8988T (cell line): ENCODE results near the gene FRMD1.

ENCODE experiments used
- DNase-seq: peaks from one replicate; pipeline ENCODE4 v3.0.0; 2011

FRMD1 gene

DNA sequence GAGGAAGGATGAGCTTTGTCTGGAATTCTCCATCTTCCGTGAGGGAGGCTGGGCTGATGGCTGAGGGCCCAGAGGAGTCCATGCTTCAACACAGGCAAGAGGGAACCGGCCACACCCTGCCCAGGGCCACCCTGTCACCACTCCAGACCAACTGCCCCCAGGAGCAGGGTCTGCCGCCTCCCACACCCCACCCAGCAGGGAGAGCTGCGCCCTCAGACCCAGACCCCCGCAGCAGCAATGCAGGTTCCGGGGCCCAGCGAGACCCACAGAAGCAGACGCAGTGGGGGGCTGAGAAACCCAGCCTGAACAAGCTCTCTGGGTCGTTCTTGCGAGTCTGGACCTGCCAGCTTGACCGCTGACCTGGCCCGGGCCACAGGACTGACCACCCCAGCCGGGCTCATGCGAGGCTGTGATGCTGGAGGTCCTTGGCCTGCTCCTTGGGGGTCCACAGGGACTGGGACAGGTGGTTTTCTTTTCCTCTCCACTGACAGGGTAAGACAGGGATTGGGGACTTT is 25.0 kb downstream of the FRMD1 start:
- no peak for DNase-seq

DNA sequence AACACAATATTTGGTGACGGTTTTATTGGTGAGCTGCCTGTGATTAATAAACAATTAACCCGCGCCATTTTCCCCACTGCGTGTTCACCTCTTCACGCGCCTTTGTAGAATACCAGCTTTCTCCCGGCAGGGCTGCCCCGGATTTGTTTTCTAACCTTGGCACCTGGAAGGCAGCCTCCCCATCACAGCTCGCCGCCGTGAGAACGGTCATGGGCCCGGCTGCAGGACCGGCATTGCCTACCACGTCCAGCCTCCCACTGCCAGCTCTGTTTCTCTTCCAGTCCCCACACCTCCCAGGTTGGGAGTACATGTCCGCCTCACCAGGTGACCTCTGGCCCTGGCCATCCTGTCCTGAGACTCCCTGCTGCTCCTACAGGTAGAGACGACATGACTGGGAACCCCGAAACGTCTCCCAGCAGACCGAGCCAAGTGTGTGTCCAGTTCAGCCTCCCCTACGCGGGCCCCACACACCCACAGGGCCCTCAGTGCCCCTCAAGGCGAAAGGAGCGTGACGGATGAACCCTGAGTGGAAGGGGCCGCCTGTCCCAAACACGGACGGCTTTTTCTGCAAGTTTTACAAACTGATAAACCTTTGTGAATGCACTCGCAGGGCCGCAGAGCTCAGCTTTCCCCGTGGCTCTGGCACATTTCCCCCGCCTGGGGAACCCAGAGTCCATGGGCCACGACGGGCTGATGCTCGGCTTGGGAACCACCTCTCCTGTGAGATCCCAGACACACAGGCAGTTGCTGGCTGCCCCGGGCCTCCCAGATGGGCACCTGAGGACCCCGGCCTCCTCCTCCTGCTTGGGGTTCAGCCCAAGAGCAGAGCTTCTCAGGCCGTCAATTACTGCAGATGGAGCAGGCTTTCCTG is 25.7 kb downstream of the FRMD1 start:
- no peak for DNase-seq

DNA sequence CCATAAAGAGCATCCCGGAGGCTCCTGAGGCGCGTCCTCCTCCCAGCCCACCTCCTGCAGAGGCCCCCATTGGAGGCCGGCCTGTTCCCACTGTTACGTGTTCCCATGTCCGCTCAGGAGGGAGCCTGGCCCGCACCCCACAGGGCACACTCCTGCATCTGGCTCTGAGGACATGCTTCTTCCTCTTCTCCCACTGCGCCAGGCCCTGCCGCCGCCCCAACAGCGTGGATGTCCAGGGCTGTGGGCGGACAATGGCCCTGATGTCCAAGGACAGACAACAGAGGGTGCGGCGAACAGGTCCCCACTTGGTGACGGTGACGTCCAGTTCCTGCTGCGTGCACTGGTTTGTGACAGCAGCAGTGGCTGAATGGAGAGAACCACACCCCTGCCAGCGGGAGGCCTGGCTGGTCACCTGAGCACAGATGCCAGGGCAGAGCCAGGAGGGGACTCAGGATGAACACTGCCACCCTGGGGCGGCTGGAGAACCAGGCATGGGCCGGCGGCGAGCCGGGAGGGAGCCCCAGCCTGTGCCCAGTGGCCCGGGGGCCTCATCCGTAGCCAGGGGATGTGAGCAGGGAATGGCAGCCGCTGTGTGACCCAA is 26.6 kb downstream of the FRMD1 start:
- DNase-seq: no peak

DNA sequence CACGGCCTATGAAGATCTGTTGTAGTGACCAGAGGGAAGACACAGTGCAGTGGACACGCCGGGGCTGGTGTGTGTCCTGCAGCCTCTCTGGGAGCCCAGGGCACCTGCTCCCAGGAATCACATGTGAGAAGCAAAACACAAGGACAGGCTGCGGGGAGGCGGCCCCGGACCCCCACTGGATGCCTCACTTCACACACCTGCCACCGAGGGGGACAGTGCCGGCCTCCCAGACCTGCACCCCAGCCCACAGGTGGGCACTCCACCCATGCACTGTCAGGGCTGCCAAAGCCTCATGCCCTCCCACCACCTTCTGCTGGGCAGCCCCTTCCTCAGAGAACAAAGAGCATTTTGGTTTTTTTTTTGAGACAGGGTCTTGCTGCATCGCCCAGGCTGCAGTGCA is 27.4 kb downstream of the FRMD1 start:
- DNase-seq: no peak

DNA sequence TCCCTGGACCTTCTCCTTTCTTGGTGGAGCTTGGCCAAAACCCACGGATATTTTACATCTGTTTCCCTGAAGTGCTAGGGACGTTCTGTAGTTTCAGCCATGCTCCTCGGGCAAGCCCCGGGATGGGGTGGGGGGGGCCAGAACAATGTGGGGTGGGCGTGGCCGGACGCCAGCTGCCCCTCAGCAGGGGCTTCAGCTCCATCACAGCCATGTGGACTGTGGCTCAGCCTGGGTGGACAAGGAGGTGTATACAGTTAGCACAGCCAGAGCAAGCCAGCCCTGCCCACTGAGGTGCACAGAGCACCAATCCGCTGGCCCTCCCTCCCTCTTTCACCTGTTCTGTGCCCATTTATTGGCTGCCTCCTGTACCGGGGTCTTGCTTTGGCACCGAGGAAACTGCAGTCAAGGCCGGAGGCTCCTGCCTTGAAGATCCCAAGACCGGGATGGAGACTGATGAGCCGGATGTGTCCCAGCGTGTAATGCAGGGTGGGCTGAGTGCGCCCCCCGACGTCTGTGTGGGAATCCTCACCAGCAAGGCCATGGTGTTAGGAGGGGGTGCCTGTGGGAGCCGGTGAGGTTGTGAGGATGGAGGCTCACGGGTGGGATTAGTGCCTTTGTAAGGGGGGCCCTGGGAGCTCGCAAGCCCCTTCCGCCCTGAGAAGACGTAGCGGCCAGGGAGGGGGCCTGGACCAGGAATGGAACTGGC is 28.0 kb downstream of the FRMD1 start:
- DNase-seq: no peak

DNA sequence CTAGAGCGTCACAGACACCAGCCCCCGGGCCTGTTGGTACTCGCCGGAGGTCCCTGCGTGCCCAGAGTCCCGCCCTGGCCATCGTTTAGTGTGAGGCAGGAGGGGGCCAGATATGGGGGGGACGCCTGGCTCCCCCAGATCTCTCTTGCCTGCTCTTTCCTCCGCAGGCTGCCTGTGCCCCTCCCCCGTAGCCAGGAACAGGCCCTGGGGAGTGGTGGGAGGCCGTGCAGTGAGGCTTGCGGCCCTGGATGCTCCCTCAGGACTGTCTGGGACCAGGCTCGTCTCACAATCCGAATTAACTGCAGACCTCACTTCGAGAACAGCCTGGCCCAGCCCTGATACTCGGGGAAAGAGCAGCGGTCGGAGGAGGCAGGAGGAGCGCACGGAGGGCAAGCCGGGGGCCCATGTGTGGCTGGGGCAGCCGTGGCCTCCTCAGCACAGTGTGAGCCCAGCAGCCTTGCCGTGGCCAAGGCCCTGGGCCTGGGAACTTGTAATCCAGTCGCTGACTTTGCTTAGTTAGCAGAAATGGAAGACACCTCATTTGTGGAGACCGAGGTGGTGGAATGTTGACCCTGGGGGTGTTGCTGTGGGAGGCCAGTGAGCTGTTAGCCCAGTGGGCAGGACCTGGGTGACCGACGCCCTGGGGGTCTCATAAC is 28.7 kb downstream of the FRMD1 start:
- no peak for DNase-seq

DNA sequence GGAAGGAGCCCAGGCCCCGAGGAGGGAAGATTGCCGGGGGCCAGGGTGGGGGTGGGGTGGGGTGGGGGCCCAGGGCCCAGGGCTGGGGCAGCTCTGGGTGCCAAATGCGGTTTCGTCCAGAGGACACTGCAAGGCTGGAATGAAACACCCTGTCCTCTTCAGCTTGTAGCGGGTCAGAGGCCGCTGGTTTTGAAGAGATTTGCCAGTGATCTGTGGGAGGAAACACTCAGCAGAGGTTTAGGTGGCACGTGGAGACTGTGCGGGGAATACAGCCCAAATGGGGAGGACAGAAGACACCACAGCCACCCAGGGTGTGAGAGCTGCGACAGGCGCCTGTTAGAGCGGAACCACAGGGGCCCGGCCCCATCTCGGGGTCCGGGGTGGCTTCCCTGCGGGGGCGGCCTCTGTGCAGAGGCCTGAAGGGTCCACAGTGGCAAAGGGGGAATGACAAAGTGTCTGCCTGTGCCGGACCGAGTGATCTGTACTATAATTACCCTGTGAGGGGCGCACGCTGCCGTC is 29.2 kb downstream of the FRMD1 start:
- DNase-seq: no peak

DNA sequence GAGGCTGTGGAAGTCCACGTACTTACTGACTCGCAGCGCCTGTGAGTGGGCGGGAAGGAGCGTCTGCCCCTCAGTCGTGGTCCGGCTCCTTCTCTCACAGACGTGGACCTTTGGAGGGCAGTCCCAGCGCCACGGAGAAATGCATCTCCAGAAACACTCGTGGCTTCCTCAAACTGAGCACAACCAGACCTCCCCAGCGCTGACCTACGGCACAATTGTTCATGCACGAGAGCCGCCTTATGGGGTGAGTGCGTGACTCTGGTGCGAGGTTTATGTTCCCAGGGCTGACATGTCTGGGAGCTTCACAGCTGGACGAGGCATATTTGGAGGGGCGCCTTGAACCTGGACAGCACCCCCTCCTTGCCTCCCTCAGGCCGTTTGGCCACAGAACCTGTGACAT is 29.7 kb downstream of the FRMD1 start:
- no peak for DNase-seq

DNA sequence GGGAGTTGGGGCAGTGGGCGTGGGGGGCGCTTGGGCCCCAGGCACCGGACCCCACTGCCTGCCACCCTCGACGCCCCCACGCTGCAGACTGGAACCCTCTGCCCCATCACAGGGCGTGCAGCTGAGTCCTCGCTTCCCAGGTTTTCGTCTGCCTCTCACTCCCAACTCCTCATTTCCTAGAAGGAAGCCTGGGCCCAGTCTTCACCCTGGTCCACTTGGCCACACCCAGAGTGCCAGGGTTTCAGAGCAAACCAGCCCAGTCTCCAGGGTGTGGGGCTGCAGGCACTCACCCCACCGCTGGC is 30.3 kb downstream of the FRMD1 start:
- DNase-seq: no peak

DNA sequence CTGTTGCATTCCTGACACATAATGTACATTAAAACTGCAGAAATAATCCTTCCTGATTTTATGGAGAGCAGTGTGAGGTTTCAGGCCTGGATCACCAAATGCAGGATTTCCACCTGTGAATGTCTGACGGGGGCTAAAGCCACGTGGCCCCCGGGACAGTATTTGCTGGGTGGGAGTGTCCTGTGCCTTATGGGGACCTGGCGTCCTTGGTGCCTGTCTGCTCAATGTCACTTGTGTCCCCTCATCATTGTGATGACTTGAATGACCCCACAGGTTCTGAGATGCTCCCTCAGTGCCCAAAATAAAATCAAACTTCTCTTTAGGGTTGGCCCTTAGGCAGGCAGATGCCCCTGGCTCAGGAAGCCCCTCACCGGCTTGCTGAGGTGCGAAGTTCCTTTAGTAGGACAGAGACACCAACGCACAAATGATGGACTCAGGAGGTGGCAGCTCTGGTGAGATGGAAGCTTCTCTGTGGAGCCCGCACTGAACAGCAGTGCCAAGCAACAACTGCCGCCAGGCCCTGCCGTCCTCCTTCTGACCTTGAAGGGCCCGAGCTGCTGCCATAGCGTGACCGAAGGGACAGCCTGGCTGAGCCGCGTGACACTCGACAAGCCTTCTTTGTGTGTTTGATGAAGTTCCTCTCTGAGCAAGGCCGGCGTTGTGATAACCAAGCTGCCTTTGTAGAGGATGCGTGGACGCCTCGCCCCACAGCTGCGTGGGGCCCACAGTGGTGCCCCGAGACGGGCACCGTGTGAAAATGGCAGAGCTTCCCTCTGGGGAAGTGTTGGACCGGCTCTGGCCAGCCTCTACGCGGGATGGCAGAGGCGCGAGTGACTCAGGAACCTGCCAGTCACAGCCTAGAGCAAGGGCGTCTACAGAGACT is 30.9 kb downstream of the FRMD1 start:
- DNase-seq: no peak

DNA sequence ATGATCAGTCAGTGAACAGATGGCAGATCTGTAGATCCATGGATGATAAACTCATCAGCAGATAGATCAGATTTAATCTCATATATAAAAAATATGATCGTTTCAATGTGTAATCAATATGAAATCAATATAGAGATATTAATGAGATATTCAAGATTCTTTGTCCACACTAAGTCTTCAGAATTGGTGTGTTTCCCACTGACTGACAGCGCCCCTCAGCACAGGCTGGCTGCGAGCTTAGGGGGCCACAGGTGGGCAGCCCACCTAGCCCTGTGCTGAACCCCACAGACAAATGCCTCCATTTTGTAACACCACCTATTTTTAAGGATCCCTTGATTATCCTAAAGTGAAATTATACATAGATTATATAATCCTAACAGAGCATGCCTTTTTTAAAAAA is 32.3 kb downstream of the FRMD1 start:
- DNase-seq: no peak

DNA sequence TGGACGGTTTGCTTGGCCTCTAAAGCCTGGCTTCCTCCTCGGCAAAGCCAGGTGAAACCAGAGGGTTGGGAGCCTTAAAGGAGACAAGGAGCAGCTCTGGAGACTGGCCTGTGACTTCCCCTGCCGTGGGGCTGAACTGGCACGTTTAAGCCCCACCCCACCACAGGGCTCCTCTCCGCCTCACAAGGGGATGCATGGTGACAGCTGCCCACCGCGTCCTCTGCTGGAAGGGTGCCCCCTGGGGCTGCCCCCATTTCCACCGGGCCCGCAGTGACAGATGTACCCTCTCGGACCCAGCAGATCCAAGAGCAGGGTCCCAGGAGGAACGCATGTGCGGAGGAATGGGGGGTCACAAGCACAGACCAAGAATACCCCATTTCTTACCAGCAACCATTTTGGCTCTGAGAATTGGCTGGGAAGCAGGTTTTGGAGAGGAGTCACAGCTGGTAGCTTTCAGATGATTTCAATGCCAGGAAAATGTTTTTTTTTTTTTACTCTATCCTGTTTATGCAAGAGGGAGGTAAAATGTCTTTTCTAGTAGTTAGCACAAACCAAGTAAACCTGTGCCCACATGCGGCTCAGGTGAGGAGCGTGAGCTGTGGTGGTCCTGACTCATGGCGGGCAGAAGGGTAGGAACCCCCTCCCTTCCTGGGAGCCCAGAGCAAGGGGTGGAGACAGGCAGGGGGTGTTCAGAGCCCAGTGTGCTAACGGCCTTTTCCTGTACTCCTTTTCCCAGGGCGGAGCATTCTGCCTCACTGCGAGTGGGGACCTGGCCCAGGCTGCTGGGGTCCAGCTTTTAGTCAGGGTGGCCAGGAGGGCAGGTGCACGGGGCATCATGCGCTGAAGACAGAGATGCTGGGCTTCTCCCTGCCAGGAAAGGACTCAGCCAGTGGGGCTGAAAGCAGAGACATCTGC is 33.0 kb downstream of the FRMD1 start:
- DNase-seq: no peak

DNA sequence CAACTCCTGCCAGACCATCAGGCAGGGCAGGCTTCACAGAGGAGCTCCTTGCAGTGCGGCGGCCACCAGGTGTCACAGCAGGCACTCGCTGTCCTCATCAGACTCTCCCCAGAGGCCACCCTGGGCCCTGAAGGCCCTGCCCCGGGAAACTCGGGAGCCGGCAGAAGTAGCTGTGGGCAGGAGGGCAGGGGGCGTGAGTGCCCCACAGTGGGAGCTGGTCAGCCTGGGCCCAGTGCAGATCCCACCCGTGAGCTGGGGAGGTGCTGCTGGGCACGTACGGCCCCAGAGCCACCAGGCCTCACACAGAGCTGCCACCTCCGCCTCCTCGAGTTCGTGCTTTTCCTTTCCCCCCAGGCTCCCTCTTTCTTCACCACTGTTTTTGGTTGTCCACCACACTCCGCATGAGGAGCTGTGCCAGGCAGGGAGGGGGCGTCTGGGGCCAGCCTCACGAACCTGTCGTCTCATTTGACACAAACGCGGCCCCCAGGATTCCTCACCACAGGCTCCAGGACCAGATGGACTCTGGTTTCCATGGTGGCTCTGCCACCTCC is 33.8 kb downstream of the FRMD1 start:
- DNase-seq: no peak

DNA sequence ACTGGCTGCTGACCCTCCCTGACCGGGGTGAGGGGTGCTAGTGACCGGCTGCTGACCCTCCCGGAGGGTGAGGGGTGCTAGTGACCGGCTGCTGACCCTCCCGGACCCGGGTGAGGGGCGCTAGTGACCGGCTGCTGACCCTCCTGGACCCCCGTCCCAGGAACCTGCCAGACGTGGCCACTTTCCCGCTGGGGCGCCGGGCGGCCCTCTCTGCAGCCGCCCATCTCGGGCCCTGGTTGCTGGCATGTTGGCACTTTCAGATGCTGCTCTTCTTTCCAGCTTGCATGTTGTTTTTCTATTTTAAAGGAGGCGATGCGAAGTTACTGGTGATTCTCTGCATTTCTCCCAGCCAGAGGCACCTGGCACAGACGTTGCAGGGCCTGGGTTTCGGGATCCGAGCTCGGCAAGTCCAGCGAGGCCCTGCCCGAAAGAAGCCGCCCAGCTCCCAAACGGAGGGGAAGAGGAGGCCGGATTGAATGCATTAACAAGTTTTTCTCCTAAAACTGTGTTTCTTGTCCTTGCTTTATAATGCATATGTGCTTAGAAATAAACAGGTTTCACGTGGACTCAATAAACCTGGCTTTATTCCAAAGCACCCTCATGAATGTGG is 34.4 kb downstream of the FRMD1 start:
- no peak for DNase-seq

DNA sequence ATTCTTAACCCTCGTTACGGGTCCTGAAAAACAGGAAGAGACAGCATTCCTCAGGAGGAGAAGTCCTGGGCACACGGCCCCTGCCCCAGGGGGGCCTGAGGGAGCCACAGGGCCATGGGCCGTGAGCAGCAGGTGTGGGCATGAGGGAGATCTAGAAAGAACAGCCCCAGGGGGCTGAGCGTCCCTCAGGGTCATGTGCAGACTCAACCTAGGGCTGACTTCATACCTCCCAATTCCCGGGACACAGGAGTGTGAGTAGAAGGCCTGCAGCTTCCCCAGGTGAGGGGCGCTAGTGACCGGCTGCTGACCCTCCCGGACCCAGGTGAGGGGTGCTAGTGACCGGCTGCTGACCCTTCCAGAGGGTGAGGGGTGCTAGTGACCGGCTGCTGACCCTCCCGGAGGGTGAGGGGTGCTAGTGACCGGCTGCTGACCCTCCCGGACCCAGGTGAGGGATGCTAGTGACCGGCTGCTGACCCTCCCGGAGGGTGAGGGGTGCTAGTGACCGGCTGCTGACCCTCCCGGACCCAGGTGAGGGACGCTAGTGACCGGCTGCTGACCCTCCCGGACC is 35.1 kb downstream of the FRMD1 start:
- DNase-seq: no peak

DNA sequence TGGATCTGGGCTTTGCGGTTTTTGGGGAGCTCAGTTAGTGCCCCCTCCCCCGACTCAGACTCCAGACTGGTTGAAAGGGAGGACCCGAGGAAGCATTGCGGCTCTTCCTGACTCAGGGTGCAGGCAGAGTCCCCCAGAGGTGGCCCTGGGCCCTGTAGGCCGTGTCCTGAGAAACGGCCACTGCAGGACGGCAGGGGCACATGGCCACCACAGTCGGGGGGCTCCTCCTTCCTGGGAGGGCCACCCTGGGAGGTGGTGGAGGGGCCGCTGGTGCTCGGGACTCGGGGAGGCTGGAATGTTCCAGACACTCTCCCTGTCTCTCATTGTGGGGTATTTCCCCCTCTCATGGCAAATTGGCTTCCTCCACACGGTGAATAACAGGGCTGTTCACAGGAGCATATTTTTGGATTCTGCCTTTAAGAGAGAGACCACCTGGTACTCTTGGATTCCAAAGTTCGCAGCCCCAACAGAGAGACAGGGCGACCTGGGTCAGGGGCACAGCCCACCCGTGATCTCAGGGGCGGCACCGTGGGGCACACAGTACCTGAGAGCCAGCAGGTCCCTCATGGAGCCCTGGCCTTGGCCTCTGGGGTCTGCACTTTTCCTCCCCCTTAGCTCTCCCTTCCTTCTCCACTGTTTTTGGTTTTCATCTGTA is 35.7 kb downstream of the FRMD1 start:
- no peak for DNase-seq

DNA sequence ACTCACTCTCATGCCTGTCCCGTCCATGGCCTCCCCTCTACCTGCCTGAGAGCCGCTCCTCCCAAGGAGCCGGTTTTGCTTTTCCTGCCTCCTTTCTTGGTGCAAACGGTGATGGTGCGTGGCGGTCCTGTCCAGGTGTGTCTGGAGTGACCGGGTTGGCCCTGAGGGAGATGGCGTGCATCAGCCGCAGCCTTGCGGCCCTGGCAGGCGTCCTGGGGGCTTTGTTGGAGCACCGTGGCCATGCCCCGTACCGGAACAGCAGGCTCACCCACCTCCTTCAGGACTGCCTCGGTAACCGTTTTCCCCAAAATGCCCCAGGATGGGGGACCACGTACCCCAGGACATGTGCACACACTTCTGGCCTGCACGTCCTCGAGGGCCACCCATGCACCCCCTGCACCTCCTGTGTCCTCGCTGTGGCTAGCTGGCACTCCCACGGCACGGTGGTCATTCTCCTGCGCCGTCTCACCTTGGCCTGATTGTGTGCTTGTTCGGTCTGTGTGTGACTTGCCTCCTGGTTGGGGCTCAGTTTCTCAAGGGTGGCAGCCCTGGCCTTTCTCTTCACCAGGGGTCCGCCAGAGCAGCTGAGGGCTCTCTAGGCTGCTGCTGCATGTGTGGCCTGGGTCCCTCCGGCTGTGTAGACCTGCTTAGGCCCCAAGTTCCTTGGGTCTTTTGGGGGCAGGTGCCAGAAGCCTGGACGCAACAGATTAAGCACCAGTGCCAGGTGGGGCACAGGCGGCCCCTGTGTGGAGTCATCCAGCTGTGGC is 36.4 kb downstream of the FRMD1 start:
- no peak for DNase-seq

DNA sequence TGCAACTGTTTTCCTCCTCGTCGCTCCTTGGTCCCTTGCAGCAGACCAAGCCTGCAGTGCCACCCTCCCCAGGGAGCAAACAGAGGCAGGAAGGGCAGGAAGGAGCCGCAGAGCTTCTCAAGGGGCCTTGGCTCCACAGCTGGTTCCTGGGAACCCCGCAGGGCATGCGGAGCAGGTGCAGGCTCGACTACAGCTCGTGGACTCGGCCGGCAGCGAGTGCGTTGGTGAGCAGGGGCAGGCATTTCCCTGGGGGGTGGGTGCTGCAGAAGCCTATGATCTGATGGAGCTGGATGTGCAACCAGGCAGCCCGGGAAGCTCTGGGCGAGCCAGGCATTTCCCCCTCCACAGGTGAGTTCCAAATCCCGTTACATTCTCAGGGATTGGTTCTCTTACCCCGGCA is 37.1 kb downstream of the FRMD1 start:
- no peak for DNase-seq
